HG03432 (cell line): ENCODE data around the gene LRRC61.
"Not testable (repeated sequence)": the region's sequence is repeated elsewhere in the genome, so short reads cannot be mapped to it uniquely, and the experiment has no call there.

Experiments used
- ATAC-seq: cut with Tn5 transposase; IDR thresholded peaks from one replicate; pipeline ENCODE4 v1.9.1; 2021; ENCODE audit warnings: mild to moderate bottlenecking, moderate library complexity; ENCODE audit not compliant: unreplicated experiment

LRRC61 gene

GRCh38 chr7:150322833-150323681, at the start of gene LRRC61, which contains the start of gene ACTR3C:
TSS of gene LRRC61 (plus strand) at chr7:150323355. CDS start at chr7:150336862, 13,507 bp downstream.
TSS of gene ACTR3C (minus strand) at chr7:150323545. CDS start at chr7:150295296, 28,249 bp downstream.
- ATAC-seq, result peak; percentile 74

DNA sequence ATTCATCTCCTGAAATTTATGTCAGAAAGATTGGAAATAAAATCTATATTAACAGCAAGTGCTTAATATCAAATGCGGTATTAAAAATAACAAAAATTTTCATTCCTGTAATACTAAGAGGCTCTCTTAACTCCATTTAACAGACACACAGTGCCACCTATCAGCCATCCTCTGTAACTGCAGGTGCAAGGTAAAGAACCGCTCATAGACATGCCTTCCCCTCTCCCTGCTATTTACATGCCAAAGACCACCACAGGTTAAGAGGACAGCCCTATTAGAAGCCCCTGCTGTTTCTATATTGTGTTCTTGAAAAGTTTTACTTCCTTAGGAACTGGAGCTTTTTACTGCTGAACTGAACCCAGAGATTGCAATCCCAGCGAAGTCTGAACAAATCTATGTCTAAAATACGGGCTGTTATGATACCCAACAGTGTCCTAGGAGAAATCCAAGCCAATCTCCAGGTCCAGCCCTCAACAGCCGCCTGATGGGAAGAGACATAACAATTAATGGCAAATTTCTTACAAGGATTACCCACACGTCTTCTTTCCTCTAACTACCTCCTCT, 46.9 kb upstream of the LRRC61 start:
- ATAC-seq, result peak; percentile 53

GRCh38 chr7:150278383-150278782, 44.8 kb upstream of the LRRC61 start:
- ATAC-seq, result not testable (repeated sequence)

DNA sequence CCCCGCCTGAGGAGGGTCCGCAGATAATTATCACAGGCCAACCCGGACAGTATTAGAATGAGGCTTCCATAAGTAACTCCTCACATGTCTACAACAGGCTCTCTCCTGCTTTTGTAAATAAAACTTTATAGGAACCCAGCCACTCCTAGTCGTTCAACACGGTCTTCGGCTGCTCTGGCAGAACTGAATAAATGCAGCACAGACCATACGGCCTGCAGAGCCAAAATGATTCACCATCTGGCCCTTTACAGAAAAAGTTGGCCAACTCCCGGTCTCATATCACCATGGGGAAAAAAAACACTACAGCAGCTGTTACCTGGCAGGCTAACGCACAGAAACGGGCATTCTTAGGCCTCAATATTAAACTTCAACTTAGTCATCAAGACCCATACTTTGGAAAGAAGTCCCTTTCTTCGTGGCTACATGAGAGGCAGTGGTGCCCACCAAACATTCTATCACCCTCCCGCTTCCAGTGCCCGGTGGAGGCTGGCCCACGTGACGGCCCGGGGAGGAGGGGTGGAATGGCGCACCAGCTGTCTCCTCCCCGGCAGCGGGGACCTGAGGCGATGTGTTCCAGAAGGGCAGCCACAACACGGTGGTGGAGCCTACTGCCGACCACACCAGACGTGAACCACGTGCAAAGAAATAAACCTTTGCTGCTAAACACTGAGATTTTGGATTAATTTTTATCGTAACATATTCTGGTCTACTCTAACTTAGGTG, 41.3 kb upstream of the LRRC61 start:
- not testable (repeated sequence) for ATAC-seq

DNA sequence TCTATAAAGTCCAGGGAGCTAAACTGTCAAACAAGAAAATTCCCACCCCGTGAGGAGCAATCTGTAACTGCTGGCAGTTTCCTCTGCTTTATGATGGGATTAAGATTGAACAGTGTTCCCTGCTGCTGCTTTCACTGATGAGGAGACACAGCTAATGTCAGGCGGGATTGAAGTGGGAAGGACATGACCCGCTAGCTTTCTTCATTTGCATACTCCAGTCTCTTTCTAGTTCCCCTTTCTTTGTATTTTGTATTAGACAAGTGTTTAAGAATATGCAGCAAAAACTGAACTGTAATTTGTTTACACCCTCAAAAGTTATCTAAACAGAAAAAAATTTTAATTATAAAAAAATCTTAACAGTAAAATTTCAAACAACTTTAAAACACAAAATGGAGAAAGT, 40.0 kb upstream of the LRRC61 start:
- ATAC-seq, result not testable (repeated sequence)

GRCh38 chr7:150283608-150284007, 39.5 kb upstream of the LRRC61 start:
- ATAC-seq, result not testable (repeated sequence)

DNA sequence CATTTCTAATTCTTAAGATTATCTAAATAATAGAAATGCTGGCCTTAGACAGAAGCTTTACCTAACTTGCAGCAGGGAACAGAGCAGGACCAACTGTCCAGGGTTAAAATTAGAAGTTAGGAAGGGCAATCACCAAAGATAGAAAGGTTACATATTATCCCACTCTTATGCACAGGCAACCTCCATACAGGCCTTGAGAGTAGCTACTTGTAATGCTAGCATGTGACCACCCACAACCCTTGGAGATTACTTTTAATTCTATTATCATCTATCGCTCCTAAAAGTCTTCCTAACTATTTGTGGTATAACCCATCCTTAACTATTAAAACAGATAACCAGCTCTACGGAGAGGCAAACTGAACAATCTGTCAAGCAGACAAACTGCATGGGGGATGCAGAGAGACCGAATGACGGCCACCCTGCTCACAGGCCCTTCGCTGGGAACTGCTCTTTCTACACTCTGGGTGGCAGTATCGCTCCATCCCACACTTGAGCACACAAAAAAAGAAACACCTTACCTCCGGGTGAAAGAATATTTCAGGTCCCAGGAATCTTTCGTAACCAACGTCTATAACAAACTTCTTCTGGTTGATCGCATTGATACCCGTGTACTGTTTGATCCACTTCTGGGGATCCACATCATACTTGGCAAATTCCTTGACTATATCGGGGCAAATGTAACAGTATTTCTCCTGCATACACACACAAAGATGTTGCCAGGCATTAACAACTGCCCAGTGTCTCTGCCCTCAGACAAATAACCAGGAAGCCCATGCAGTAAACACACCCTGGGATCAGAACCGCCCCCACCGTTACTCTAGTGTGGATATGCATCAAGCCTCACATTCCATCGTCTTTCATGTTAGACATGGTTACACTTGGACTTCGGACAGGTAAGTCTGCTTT, 37.1 kb upstream of the LRRC61 start:
- ATAC-seq, result peak; percentile 64

DNA sequence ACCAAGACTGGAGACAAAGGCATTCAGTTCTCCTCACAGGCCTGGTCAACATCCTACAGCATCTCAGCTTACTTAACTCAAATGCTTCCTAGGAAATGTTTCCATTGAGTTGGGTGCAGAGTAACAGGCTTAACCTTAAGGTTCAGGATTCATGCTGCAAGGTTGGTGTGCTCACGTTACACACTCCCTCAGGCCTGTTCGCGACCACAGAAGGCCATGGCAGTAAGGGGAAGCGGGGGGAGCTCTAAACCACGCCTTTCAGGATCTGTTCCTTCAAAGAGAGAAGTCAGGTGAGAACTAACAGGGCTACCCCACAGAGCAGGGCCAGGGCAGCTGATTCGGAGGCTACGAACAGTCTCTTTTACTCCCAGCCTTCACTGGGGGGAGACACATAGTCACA, 35.3 kb upstream of the LRRC61 start:
- not testable (repeated sequence) for ATAC-seq

GRCh38 chr7:150288816-150289215, 34.3 kb upstream of the LRRC61 start:
- ATAC-seq, result not testable (repeated sequence)

GRCh38 chr7:150290317-150290716, 32.8 kb upstream of the LRRC61 start:
- ATAC-seq, result not testable (repeated sequence)

DNA sequence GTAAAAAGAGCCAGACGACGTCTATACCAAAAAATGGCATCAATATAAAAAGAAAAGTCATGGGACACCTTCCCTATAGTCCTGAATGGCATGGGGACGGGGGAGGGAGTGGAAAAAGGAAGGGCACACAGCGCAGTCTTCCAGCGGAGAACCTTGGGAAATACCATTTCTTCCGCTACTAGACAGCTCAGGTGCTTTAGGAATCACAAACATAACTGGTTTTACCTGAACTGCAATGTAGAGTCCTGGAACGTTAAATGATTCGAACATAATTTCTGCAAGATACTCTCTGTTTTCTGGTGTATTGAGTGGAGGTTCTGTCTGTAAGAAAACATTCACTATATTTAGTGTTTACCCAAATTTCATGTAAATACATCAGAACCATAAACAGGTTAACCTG, 28.1 kb upstream of the LRRC61 start:
- ATAC-seq, result not testable (repeated sequence)

DNA sequence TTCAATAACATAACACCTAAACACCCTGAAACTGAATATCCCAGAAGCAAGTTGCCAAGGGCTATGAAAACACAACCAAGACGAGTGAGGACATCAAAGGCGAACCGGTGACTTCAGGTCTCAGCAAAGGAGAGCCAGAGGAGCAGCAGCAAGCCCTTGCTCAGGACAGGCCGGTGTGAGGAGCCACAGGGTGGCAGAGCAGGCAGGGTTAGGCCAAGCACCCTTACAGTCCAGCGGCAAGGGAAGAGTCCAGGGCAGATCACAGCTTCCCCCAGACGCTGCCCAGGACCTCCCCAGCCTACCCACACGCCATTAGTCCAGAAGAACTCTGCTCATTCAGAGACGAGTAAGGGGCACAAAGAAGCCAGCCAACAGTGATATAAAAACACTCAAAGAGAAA, 27.5 kb upstream of the LRRC61 start:
- ATAC-seq, result not testable (repeated sequence)

- ATAC-seq, result not testable (repeated sequence)
These were observed 26.4 kb upstream of the LRRC61 start for GRCh38 chr7:150296802-150297201.

DNA sequence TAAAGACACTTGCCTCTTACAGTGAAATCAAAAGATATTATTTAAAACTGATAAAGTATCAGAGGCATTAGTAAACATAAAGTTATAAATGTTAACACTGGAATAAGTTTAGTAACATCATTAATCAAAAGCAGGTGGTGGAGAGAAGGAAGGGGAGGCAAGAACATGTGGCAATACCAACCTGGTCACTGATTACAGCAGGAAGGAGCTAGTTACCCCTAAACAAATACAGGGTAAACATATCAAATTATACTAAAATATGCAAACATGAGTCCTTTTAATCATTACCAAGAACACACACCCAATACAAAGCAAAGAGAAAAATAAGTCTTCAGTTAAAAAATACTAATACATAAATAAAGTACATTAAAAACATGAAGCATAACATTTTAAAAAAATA, 25.2 kb upstream of the LRRC61 start:
- not testable (repeated sequence) for ATAC-seq

DNA sequence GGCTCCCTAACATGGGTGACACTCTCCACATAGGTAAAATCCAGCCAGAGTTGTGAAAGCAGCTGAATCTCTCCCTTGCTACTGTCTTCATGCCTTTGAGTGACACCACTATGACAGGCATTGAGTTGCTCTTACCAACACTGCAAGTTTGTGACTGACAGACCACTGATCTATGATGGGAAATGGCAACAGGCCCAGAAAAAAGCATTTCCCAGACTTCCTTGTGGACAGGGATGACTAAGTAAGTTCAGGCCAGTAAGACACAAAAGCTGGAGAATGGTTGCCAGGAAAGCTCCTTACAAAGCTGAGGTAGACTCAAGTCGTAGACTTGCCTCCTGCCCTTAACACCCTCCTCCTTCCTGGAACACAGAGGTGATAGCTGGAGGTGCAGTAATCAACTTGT, 20.2 kb upstream of the LRRC61 start:
- ATAC-seq, result not testable (repeated sequence)

DNA sequence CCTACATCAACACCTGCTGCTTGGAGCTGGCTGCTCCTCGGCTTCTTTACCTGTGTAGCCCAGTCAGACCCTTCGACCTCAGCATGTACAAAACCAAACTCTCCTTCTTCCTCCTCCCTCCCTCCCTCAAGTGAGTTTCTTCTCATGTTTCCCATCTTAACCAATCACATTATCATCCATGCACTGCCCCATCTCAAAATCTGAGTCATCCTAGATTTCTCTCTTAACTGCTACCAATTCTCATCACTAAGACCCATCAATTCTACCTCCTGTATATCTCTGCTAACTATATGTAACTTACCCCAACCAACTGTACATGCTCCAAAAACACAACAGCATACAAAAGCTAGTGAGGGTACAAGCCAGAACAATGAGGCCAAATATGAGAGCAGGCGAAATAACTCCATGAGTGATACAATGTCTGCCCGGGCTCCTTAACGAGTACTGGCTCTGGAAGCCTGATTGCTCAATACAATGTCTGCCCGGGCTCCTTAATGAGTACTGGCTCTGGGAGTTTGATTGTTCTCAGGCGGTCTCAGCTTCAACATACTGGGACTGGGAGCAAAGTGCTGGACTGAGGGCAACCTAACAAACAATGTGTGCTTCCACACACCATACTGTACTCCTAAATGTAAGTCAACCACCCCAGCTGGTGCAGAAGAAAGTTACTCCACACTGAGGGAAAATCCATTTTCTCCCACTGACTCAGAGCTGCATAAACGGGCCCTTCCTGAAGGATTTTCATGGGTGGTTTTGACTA, 18.5 kb upstream of the LRRC61 start:
- not testable (repeated sequence) for ATAC-seq

- not testable (repeated sequence) for ATAC-seq
These were observed 17.8 kb upstream of the LRRC61 start for GRCh38 chr7:150305259-150305902.

DNA sequence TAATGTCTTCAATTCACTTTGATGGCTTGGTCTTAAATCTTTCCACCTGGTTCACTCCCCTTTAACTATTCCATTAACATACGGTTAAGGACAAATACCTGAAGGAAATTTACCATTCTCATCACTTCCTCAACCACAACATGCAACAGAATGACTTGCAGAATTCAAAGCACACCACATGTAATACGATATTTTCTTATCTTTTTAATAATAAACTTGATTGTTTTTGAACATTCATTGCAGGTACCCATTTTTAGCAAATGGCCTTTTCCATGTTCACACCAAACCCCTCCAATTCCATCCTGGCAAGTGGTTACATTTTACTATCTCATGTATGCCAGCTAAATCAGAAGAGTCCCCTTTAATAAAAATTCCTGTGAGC, 17.3 kb upstream of the LRRC61 start:
- not testable (repeated sequence) for ATAC-seq

DNA sequence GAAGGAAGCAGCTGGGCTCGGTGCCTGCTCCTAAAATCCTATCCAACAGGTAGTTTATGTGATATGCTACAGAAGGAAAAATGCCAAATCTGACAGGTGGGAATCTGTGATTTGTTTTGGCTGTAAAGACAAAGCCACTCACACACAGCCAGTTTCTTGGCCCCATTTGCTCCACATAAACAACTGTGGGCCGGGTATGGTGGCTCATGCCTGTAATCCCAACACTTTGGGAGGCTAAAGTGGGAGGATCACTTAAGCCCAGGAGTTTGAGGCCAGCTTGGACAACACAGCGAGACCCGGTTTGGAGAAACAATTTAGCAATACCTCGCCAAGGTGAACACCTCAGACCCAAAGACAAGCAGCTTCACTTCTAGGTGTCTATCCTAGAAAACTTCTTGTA, 16.8 kb upstream of the LRRC61 start:
- ATAC-seq, result not testable (repeated sequence)
